Gastrocnemius medialis (tissue), 4 donors: ENCODE data around the gene CCDC142. TPM values are rescaled to one million over a fixed set of nuclear protein-coding genes. Genes with fewer than 3 reads are reported as not detected.

Experiments used
- ATAC-seq, 2 donors: fragments of 150-250 bp; one replicate each; pipeline ENCODE4 v1.9.1; 2016
- DNase-seq, 2 donors: peaks; one replicate each; pipeline ENCODE4 v3.0.0-alpha.2; 2019
- H3K27ac ChIP-seq, 4 donors: fragments of 200-600 bp; sonication (generic); 1 replicate in 1 of 4; 2 replicates in 3 of 4; pipeline ENCODE4 v1.5.1; 2016 to 2018; ENCODE audit warnings: mild to moderate bottlenecking in 2 of 4, moderate library complexity in 1 of 4
- H3K27me3 ChIP-seq, 3 donors: fragments of 200-600 bp; sonication (generic) in 2 of 3; 1 replicate in 1 of 3; 2 replicates in 2 of 3; pipeline versions ENCODE4 v1.5.1 to v1.6.0; 2016 to 2019; ENCODE audit warnings: mild to moderate bottlenecking in 1 of 3, moderate library complexity in 1 of 3
- H3K36me3 ChIP-seq, 2 donors: fragments of 200-600 bp; sonication (generic) in 1 of 2; one replicate each; pipeline ENCODE4 v1.5.1; 2017 to 2018
- H3K4me1 ChIP-seq, 2 donors: fragments of 200-600 bp; sonication (generic) in 1 of 2; one replicate each; pipeline ENCODE4 v1.5.1; 2016 to 2017; ENCODE audit warnings: mild to moderate bottlenecking in 2 of 2
- H3K4me3 ChIP-seq, 4 donors: fragments of 200-600 bp; sonication (generic) in 3 of 4; 1 replicate in 1 of 4; 2 replicates in 3 of 4; pipeline ENCODE4 v1.5.1; 2016 to 2019; ENCODE audit warnings: mild to moderate bottlenecking in 2 of 4
- H3K9me3 ChIP-seq, 3 donors: fragments of 200-600 bp; sonication (generic) in 2 of 3; 1 replicate in 1 of 3; 2 replicates in 2 of 3; pipeline ENCODE4 v1.5.1; 2016 to 2019
- CTCF ChIP-seq, 5 experiments: fragments of 450-650 bp in 3 of 5; fragments of 200-600 bp in 2 of 5; sonication (generic) in 2 of 5; IDR thresholded peaks in 4 of 5; conservative IDR thresholded peaks in 1 of 5; 1 replicate in 4 of 5; 2 replicates in 1 of 5; pipeline ENCODE4 v1.5.1; 2016 to 2019; ENCODE audit warnings: antibody characterized with exemption in 5 of 5, mild to moderate bottlenecking in 3 of 5, moderate library complexity in 3 of 5
- POLR2A ChIP-seq, 2 donors: fragments of 450-650 bp; IDR thresholded peaks; one replicate each; pipeline ENCODE4 v1.6.1; 2017; ENCODE audit warnings: antibody characterized with exemption in 2 of 2, mild to moderate bottlenecking in 2 of 2, moderate library complexity in 2 of 2
- in situ Hi-C, 4 donors: fragments of 200-750 bp; cut with MboI; loops; one replicate each; pipeline versions ENCODE4 v1.15.0 to v1.8.0; 2017; ENCODE audit warnings: low sequenced_read_pairs in 4 of 4
- intact Hi-C: fragments of 100-400 bp; cut with DNase I; formaldehyde crosslinking; loops from one replicate; pipeline ENCODE4 v1.15.1; 2023; ENCODE audit warnings: low total_unique reads
- total RNA-seq, 4 donors: library from RNA; depleted of rRNA; stranded (reverse); fragments of >200 nt; gene quantifications; one replicate each; pipeline versions ENCODE4 v1.1.0 to v1.2.3, GENCODE V29; 2016

CCDC142 gene
- total RNA-seq, 4 donors from 2014 or later: 5.5 to 7.3 (median 6.0) TPM

- TF ChIP-seq POLR2A (IDR thresholded peaks at IDR 0.05) (no peak), CTCF (IDR thresholded peaks at IDR 0.05 in 4 of 5, conservative IDR thresholded peaks at IDR 0.05 in 1 of 5) (no peak)
- ATAC-seq (no peak), DNase-seq (no peak)
- Histone ChIP-seq H3K27me3 (peaks cover 44 to 78% (median 57%) of the 10 kb centered on the region in 3 donors), H3K4me1 (peaks cover 36 to 51% of the 10 kb centered on the region in 2 donors), H3K9me3 (no peaks in the 10 kb centered on the region), H3K36me3 (peaks cover 0 to 18% of the 10 kb centered on the region in 2 donors), H3K27ac (no peak overlapping the region), H3K4me3 (no peak overlapping the region)
- in situ Hi-C loops (no loop called here), intact Hi-C loops (no loop called here)
Measured at GRCh38 chr2:74501335-74502071, 18.7 kb upstream of the CCDC142 start.

- Histone ChIP-seq H3K27me3 (peaks cover 42 to 76% (median 57%) of the 10 kb centered on the region in 3 donors), H3K9me3 (no peaks in the 10 kb centered on the region), H3K27ac (no peak overlapping the region), H3K4me3 (no peak overlapping the region), H3K36me3 (peaks cover 0 to 11% of the 10 kb centered on the region in 2 donors), H3K4me1 (peaks cover 27 to 41% of the 10 kb centered on the region in 2 donors)
- TF ChIP-seq POLR2A (IDR thresholded peaks at IDR 0.05): no peak
- intact Hi-C loops: no loop called here
- ATAC-seq: no peak
- DNase-seq: no peak
- in situ Hi-C loops: no loop called here
Measured at GRCh38 chr2:74500578-74500946, 17.8 kb upstream of the CCDC142 start.

GRCh38 chr2:74499940-74500577, 17.3 kb upstream of the CCDC142 start:
- TF ChIP-seq POLR2A (IDR thresholded peaks at IDR 0.05) (no peak), CTCF (IDR thresholded peaks at IDR 0.05 in 4 of 5, conservative IDR thresholded peaks at IDR 0.05 in 1 of 5) (no peak)
- Histone ChIP-seq H3K9me3 (no peaks in the 10 kb centered on the region), H3K27ac (no peak overlapping the region), H3K27me3 (peaks cover 42 to 74% (median 57%) of the 10 kb centered on the region in 3 donors), H3K4me3 (peak overlapping the region in 1 of 4 donors; percentile 48), H3K36me3 (peaks cover 0 to 6% of the 10 kb centered on the region in 2 donors), H3K4me1 (peaks cover 26 to 39% of the 10 kb centered on the region in 2 donors)
- intact Hi-C loops: no loop called here
- no peak for DNase-seq
- in situ Hi-C loops: no loop called here
- no peak for ATAC-seq

GRCh38 chr2:74499267-74499939, 16.6 kb upstream of the CCDC142 start, which contains the start of gene LBX2:
Gene LBX2 (minus strand): TSS chr2:74499603. CDS start chr2:74499537, 66 bp downstream.
- ATAC-seq: peak in 1 of 2 donors; percentile 10
- Histone ChIP-seq H3K4me1 (peaks cover 22 to 36% of the 10 kb centered on the region in 2 donors), H3K27me3 (peaks cover 42 to 70% (median 57%) of the 10 kb centered on the region in 3 donors)

More at GRCh38 chr2:74499267-74499939, 16.6 kb upstream of the CCDC142 start, which contains the start of gene LBX2:
- DNase-seq: no peak
- TF ChIP-seq CTCF (IDR thresholded peaks at IDR 0.05 in 4 of 5, conservative IDR thresholded peaks at IDR 0.05 in 1 of 5): no peak
- TF ChIP-seq POLR2A (IDR thresholded peaks at IDR 0.05): no peak
- in situ Hi-C loops: no loop called here
- Histone ChIP-seq H3K36me3 (peaks cover 0 to 1% of the 10 kb centered on the region in 2 donors), H3K9me3 (no peaks in the 10 kb centered on the region), H3K4me3 (peak within 1 kb of the TSS; percentile 28 to 48 (median 44)), H3K27ac (no peak within 1 kb of the TSS)
- intact Hi-C loops: no loop called here
